Measurements from ENCODE around the gene ARHGEF3.

Gene ARHGEF3

DNA sequence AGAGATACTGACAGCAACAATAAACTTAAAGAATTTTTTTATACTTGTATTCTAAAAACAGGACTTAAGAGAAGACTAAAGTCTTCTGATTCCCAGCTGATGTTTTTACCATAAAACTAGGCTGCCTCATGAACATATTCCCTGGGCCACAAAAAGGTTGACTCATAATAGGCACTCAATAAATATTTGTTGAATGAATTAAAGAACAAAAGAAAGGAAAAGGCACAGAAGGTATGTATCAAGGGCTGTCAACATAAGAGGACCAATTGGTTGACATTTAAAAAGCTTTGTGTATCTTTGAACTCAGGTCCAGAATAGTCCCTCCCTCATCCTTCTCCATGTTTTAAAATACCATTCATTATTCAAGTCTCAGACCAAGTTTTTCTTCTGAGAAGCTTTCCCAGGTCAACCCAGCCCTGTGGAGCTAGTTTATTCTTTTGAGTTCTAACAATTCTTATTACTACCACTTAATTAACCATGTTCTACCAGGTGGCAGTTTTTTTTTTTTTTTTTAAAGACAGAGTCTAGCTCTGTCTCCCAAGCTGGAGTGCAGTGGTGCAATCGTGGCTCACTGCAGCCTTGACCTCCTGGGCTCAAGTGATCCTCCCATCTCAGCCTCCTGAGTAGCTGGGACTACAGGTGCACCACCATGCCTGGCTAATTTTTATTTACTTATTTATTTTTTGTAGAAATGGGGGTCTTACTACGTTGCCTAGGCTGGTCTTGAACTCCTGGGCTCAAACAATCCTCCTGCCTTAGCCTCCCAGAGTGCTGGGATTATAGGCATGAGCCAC is 17.5 kb upstream of the ARHGEF3 start:
- DNase-seq, result no peak

GRCh38 chr3:56818156-56818985 is 16.6 kb upstream of the ARHGEF3 start:
- no peak for DNase-seq

DNA sequence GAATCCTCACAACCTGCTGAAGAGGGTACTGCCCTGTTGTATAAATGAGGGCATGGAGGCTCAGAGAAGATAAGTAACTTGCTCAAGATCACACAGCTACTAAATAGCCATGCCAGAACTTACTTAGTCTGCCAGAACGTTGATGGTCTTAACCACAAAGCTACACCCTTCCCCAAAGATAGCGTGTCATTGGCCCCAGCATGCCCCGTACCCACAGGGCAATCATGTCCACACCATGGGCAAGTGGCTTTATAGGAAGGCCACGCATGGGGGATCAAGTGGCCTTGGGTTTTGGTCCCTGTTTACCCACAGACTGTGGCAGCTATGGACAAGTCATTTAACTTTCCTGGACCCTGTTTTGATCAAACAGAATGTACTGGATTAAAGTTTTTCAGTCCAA is 15.9 kb upstream of the ARHGEF3 start:
- DNase-seq, result no peak

DNA sequence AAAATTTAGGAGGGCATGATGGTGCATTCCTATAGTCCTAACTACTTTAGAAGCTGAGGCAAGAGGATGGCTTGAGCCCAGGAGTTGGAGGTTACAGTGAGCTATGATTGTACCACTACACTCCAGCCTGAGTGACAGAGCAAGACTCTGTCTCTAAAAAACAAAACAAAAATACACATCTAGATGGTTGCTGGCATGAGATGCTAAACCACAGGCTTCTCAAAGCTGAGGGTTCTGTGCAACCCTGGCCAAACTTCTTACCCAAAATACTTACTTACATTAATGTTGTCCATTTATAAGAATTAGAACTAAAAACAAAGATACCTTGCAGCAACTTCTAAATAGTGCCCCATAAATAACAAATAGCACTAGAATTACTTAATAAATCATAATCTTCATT is 14.3 kb upstream of the ARHGEF3 start:
- DNase-seq, result no peak

- no peak for DNase-seq
Measured at GRCh38 chr3:56815589-56815988, 13.8 kb upstream of the ARHGEF3 start.

DNA sequence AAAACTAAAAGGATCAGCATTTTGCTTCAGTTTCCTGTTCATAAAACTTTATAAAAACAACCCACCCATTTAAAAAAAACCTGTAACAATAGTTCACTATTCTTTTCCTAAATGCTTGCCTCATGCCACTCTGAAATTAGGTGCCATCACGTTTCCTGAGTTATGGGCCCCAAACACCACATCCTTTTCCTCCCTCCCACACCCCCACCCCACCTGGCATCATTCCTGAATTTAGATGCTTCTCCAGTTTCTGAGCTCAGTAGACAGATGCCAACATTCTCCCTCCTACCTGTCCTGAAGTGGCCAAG is 11.9 kb upstream of the ARHGEF3 start:
- DNase-seq, result no peak

- DNase-seq, result no peak
Measured at GRCh38 chr3:56812754-56813652, 11.3 kb upstream of the ARHGEF3 start.

DNA sequence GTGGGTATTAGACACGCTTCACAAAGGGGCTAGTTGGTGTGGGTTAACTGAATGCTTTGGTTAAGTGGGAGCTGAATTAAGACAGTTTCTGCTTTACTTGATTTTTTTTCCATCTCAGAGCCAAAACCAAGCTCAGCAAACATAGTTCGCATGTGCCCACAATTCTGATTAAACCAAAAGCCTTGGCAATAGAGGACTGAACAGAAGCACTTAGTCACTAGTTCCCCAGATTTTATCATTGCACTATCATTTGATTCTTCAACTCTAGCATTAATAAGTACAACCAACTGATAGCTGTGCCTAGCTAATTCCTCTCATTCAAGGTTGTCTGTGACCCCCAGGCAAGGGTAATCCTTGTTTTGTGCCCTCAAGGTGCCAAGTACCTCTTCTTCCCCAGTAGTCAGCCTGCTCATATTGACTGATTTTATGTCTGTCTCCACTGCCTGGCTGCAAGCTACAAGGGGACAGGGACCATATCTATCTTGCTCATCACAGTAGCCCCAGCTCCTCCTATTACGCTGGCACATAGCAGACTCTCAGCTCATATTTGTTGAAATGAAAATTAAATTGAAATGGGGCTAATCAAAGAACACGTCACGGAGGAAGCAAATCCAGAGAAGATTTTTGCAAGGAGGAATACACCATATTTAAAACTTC is 9.9 kb upstream of the ARHGEF3 start:
- no peak for DNase-seq

DNA sequence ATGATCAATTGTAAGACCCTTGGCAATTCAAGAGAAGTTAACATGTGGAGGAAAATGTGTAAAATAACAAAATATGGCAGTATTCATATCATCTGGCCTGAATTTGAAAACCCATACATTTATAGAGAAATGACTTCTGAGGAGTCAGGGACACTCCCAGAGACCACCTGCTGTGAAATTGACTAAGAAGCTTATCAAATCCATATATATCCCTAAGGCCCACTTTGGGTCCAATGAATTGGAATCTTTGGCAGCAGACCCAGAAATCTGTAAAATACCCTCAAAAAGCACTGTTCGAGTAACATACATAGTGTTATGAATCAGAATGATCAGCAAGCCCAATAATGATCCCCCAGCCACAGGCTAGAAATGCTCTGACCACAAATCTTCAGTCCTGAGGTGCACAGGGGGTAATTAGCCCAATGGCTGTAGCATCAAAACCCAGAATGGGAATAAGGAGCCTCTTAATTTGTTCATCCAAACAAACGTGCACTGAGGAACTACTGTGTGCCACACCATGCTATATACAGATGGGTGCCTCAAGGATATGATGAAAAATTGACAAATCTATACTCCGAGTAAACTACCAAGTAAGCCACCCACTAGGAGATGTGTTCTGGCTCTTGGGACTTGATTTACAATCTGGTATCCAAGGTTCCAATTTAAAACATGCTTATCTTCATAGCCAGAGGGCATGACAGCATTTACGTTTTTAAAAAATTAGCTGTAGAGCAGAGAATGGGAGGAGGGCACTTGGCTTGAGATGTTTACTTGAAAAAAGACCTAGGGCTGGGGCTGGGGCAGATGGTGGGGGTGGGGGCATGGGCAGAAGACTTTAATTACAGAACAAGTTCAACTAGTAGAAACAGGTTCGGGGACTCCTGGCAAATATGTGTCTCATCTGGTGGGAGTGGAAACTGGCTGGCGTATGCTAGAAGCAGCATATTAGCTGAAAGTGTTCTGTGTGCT is 9.1 kb upstream of the ARHGEF3 start:
- DNase-seq, result no peak

- DNase-seq, result no peak
Measured at GRCh38 chr3:56806407-56806806, 4.7 kb upstream of the ARHGEF3 start.

- DNase-seq, result no peak
Measured at GRCh38 chr3:56802790-56803189, 1.0 kb upstream of the ARHGEF3 start.

DNA sequence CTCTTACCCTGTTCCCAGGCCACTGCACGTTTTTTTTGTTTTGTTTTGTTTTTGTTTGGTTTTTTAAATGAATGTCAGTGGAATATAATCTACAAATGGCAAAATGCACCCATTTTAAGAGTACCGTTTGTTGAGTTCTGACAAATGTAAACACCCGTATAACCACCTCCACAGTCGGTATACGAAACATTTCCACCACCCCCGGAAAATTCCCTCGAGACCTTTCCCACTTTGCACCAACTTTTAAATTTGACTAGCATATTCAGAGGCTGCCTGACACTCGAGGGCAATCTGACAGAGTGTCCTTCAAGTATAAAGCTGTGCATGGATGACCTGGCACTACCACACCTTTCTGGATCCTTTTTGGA is 613 bp upstream of the ARHGEF3 start:
- no peak for DNase-seq

DNA sequence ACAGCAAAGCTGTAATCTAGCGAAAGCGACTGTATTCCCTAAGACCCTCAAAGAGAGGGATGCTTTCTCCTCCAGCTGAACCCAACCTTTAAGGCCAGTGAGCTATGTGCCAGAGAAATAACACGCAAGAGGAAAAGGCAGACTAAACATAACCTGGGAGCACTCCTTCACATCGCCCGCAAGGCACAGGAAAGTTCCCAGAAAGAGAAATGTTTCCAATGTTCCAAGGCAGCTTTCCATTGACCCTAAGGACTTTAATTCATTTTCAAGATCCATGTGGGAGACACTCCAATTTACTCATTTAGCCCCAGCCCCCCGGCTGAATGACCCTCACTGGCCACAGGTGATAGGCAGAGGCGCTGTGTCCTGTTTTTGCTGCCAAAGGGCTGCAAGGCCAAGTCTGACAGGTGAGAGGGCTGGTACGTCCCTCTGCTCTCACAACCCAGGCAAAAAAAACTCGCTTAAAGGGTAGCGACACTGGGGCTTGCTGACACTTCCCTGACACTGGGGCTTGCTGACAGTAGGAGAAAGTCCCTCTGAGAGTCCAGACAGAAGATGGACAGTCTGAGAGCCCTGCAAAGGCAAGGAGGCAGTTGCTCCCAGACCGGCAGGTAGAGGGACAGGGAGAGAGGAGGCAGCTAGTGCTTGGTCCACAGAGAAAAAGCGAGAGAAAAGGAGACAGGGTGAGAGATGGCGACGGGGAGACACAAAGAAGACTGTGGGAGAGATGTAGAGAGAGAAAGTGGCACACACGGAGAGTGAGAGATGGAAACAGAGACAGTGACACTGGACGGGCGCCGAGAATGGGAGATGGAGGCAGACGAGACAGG is 702 bp downstream of the ARHGEF3 start:
- no peak for DNase-seq

GRCh38 chr3:56800130-56800831 is 1.5 kb downstream of the ARHGEF3 start:
- no peak for DNase-seq

DNA sequence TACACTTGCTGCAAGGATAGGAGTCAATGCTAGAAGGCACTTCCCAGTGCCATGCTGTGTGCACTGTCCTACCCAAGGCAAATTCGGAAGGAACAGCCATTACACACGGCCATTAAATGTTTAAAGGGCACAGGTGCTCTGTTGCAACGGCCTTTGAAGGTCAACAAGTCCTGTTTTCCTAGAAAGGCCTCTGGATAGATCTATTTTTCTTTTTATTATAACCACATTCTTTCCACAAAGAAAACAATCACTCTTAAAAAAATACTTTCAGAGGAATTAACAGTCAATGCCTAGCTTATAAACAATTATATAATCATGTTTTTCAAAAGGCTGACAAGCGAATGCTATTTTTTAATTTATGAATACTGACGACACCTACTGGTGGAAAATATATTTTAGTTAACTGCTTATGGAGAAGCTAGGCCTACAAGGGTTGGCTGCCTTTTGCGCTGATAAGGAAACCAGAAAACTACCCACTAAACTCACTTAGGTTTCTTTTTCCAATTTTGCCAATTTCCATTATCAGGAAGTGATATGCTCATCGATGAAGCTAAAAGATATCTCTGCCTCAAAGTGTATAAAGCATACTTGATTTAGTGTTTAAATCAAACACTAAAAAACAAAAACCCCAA is 2.4 kb downstream of the ARHGEF3 start:
- peak in 1 of 2 experiments; percentile 34 for DNase-seq

- DNase-seq, result no peak
Measured at GRCh38 chr3:56796996-56797395, 4.8 kb downstream of the ARHGEF3 start.

DNA sequence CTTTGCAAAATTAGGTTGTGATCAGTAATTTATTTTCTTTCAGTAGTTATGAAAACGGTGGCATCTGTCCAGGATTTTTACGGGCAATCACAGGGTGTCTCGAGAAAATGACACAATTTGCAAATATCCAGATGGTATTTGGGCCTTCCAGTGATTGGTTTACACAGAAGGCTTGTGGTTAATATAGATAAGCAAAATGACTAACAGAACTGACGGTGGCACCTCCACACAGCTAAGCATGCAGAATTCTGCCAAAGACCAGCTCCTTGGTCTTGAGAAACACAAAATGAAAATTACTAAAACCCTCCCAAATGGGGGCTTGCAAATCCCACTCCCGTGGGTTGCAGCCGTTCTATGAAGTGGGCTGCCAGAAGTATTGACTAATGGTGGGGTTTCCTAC is 5.5 kb downstream of the ARHGEF3 start:
- no peak for DNase-seq

GRCh38 chr3:56795829-56796185 is 5.9 kb downstream of the ARHGEF3 start:
- DNase-seq, result no peak

DNA sequence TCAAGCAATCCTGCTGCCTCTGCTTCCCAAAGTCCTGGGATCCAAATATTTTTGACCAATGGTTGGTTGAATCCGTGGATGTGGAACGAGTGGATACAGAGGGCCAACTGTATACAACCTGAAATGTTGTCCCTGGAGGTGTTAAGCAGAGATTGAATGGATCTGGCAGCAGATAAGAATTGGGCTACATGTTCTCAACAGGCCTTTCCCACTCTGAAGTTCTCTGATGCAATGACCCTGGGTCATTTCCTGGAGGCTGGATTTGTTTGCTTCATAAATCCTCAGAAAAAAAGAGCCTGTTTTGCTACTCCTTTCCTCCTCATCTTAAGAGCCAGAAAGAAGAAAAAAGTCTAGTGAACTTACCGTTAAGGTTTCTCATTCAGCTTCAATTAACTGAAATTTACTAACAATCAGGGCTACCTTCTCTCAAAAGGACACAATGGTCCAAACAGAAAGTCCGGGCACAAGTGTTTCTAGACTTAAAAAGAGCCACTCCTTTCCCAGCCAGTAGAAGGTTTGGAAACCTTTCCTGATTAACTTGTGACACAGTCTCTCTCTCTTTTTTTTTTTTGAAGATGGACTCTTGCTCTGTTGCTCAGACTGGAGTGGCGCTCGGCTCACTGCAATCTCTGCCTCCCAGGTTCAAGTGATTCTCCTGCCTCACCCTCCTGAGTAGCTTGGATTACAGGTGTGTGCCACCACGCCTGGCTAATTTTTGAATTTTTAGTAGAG is 6.5 kb downstream of the ARHGEF3 start:
- DNase-seq, result no peak

All from SW 1271 (cell line).